ENCODE measurements around the gene RAB2B. TPM values are rescaled to one million over a fixed set of nuclear protein-coding genes. Genes with fewer than 3 reads are reported as not detected.

RAB2B gene
- 13.2 and 16.3 TPM in 2 replicates for total RNA-seq

GRCh38 chr14:21476925-21477681 lies at the start of gene RAB2B, which contains the start of gene TOX4:
Gene RAB2B (minus strand): TSS chr14:21476959. CDS start chr14:21476872, 87 bp downstream.
Gene TOX4 (plus strand): TSS chr14:21477195. CDS start chr14:21477279, 84 bp downstream.

DNA sequence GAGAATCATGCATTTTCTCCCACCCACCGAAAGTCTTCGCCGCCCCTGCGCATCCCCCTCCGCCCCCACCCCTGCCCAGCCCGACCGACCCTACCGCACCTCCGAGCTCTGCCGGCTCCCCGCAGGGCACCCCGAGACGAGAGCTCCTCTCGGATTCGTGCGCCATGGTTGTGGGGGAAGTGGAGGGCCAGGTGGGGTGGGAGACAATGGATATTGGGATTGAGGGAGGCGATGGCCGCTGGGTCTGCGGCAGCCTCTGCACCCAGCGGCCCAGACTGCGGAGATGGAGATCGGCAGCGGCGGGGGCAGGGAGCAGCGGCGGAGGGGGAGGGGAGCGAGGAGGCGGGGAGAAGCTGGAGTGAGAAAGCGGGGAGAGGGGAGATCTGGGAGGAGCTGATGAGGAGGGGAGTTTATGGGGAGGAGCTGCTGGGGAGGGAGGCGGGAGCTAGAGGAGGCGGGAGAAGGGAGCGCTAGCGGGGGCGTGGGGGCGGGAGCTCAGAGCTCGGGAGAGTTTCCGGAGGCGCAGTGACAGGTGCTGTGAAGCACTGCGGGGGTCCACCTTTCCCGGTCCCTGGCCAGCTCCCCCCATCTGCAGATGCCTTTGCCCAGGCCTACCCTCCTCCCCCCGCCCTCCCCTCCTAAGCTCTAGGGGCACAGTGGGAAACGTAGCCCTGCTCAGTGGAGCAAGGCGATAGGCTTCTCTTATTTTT lies 49.4 kb upstream of the RAB2B start, which contains the start of gene SALL2:
Gene SALL2 (minus strand): TSS at position 385 of the 710 bp plus-strand sequence. CDS start 219 bp downstream, at position 166.

DNA sequence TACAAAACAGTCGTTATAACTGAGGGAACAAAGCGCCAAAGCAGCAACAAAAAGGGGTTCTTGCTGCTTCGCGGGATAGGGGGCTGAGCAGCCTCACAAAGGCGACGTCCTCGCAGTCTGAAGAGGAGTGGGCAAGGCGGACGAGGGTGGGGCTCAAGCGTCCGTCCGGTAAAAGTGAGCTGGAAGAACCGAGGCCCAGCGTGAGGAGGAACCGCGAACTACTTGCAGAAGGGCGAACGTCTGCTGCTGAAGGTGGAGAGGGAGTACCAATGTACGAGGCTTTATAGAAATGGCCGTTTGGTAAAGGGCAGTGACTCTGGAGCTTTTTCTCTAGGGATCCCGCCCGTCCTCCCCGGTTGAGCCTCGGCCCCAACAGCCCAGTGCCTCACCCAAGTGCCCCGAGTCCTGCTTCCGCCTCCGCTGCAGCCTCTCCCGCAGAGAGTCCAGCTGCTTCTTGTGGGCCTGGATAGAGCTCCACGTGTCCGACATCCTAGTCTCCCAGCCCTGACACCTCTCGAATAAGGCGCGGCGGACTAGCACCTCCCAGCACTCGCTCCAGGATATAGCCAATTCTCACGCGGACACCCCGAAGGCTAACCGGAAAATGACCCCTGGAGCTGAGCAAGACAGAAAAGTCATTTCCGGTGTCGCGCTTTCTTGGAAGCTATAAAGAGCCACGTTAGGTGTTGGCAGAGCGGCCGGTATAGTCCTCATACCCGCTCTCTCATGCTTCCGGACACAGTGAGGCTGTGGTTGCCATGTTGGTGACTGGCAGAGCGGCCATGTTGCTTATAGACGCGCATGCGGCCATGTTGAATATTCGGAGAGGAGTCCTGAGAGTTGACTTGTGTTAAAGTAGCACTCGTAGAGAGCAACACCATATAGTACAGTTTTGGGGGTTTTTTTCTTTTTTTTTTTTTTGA lies 34.2 kb upstream of the RAB2B start, which contains the start of gene METTL3:
Gene METTL3 (minus strand): TSS at position 606 of the 923 bp plus-strand sequence. CDS start 117 bp downstream, at position 489.

DNA sequence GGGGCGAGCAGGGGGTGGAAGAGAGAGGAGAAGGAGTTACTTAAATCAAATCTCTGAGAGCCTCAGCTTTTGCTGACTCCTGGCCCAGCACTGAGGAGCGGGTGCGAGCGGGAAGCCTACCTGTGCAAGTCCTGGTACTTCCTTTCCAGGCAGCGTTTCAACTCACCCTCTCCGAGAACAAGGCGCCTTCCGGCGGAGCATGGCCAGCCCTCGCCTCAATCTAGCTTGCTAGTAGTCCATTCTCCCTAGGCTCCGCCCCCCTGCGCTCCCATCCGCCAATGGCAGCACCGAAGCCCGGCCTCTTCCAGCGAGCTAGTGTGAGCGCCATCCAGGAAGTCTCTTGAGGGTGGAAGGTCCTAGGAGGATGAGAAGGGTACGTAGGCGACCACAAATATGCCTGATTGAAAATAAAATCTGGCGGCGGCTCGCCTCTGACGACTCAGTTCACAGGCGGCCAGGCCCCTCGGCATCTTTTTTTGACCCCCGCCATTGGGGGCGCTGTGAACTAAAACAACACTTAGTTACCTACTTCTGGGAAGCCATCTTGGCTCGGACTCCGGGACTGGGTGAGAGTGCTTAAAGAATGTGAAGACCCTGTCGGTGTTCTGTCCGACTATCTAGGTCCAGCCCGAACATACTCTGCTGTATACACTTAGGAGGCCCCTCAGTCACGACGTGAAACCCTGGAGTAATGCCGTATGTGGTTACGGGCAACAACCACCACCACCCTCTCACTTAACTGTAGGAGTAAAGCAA lies 20.7 kb downstream of the RAB2B start, which contains the start of gene CHD8:
Gene CHD8 (minus strand): TSS at position 212 of the 756 bp plus-strand sequence. CDS start 24,480 bp downstream, outside the sequence.

Other genes starting within 250 kb of the RAB2B start
- 933 and 937 TPM in 2 replicates for gene HNRNPC, start 207.5 kb downstream of the RAB2B start, total RNA-seq
- gene RPGRIP1, start 196.9 kb downstream of the RAB2B start, total RNA-seq = not detected in 2 replicates
- gene SUPT16H, start 92.9 kb downstream of the RAB2B start, total RNA-seq = 63.6 and 68.6 TPM in 2 replicates
- 33.3 and 35.8 TPM in 2 replicates for gene CHD8, start 20.8 kb downstream of the RAB2B start, total RNA-seq
- gene TOX4, start 236 bp upstream of the RAB2B start, total RNA-seq = 23.5 and 28.6 TPM in 2 replicates
- gene METTL3, start 34.4 kb upstream of the RAB2B start, total RNA-seq = 42.4 and 46.7 TPM in 2 replicates
- 7.2 and 9.2 TPM in 2 replicates for gene SALL2, start 49.4 kb upstream of the RAB2B start, total RNA-seq
- not detected in 2 replicates for gene OR10G3, start 103.1 kb upstream of the RAB2B start, total RNA-seq
- not detected in 2 replicates for gene OR10G2, start 158.0 kb upstream of the RAB2B start, total RNA-seq
- gene OR4E2, start 176.9 kb upstream of the RAB2B start, total RNA-seq = not detected in 2 replicates
- gene OR4E1, start 196.9 kb upstream of the RAB2B start, total RNA-seq = not detected in 2 replicates